Ascending aorta (tissue), 2 donors: ENCODE data around the gene GRAMD4. TPM values are rescaled to one million over a fixed set of nuclear protein-coding genes. Genes with fewer than 3 reads are reported as not detected.
"Not testable (repeated sequence)": the region's sequence is repeated elsewhere in the genome, so short reads cannot be mapped to it uniquely, and the experiment has no call there.

Source experiments
- DNase-seq, 2 donors: peaks; one replicate each; pipeline ENCODE4 v3.0.0-alpha.2; 2019; ENCODE audit warnings: low spot score in 2 of 2
- H3K27ac ChIP-seq, 2 donors: fragments of 200-600 bp; sonication (generic); one replicate each; pipeline ENCODE4 v1.5.1; 2016 to 2017; ENCODE audit warnings: mild to moderate bottlenecking in 1 of 2
- H3K27me3 ChIP-seq: fragments of 200-600 bp; sonication (generic); one replicate; pipeline ENCODE4 v1.5.1; 2017
- H3K36me3 ChIP-seq, 2 donors: fragments of 200-600 bp; sonication (generic); one replicate each; pipeline ENCODE4 v1.5.1; 2016
- H3K4me1 ChIP-seq, 2 donors: fragments of 200-600 bp; sonication (generic); one replicate each; pipeline ENCODE4 v1.5.1; 2016 to 2017; ENCODE audit warnings: mild to moderate bottlenecking in 1 of 2
- H3K4me3 ChIP-seq, 2 donors: fragments of 200-600 bp; sonication (generic); one replicate each; pipeline ENCODE4 v1.5.1; 2016 to 2017; ENCODE audit warnings: mild to moderate bottlenecking in 1 of 2
- H3K9me3 ChIP-seq, 2 donors: fragments of 200-600 bp; sonication (generic); one replicate each; pipeline ENCODE4 v1.5.1; 2016
- intact Hi-C: fragments of 100-400 bp; cut with DNase I; formaldehyde crosslinking; loops from one replicate; pipeline ENCODE4 v1.15.1; 2023
- total RNA-seq: library from RNA; depleted of rRNA; stranded (reverse); fragments of >200 nt; gene quantifications from one replicate; pipeline ENCODE4 v1.1.0, GENCODE V29; 2016
- TF ChIP-seq, protein P1 (sequence below), 3 experiments: fragments of 200-600 bp in 2 of 3; fragments of 450-650 bp in 1 of 3; sonication (generic) in 2 of 3; IDR thresholded peaks; one replicate each; pipeline ENCODE4 v1.5.1; 2016 to 2019; ENCODE audit warnings: antibody characterized with exemption in 3 of 3, mild to moderate bottlenecking in 1 of 3, moderate library complexity in 1 of 3

GRAMD4 gene
- total RNA-seq, 1 donor from 2014 or later: 20.2 TPM

DNA sequence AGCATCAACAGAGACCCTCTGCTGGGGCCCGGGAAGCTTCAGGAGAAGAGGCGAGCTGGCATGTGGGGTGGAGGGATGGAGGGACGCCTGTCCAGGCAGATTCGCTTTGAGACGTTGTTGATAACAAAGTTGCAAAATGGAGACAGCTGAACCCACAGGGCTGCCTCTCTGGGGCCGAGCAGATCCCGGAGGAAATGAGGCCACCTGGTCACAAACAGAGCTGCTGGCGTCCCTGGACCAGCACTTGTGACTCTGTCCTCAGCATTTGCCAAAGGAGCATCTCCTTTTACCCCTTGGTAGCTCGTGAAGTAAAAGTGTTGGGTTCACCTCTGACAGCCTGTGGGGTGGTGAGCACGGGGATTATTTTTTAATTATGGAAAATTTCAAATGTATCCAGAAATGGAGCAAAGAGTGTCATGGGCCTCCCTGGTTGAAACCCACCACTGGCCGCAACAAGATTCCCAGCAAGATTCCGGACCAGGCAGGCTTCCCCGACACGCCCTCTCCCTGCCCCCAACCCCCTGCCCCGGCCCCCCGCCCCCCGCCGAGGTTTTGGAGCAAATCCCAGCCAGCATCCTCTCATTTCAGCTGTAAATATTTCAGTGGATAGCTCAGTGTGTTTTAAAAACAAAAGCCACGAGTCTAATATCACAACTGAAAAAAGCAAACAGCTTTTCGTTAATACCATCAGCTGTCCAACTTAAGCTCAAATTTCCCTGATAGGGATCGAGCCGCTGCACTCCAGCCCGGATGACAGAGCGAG lies 20.3 kb downstream of the GRAMD4 start:
- TF ChIP-seq, protein P1, sequence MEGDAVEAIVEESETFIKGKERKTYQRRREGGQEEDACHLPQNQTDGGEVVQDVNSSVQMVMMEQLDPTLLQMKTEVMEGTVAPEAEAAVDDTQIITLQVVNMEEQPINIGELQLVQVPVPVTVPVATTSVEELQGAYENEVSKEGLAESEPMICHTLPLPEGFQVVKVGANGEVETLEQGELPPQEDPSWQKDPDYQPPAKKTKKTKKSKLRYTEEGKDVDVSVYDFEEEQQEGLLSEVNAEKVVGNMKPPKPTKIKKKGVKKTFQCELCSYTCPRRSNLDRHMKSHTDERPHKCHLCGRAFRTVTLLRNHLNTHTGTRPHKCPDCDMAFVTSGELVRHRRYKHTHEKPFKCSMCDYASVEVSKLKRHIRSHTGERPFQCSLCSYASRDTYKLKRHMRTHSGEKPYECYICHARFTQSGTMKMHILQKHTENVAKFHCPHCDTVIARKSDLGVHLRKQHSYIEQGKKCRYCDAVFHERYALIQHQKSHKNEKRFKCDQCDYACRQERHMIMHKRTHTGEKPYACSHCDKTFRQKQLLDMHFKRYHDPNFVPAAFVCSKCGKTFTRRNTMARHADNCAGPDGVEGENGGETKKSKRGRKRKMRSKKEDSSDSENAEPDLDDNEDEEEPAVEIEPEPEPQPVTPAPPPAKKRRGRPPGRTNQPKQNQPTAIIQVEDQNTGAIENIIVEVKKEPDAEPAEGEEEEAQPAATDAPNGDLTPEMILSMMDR (IDR thresholded peaks at IDR 0.05): no peak
- no peak overlapping the region for H3K27ac ChIP-seq

GRCh38 chr22:46641811-46642266 lies 21.7 kb downstream of the GRAMD4 start:
- no peaks in the 10 kb centered on the region for H3K9me3 ChIP-seq
- no peak overlapping the region for H3K4me3 ChIP-seq
- intact Hi-C loops: no loop called here
- no peaks in the 10 kb centered on the region for H3K27me3 ChIP-seq
- no peak overlapping the region for H3K27ac ChIP-seq
- TF ChIP-seq, protein P1 (IDR thresholded peaks at IDR 0.05): no peak
- H3K4me1 ChIP-seq: no peaks in the 10 kb centered on the region
- DNase-seq: no peak
- H3K36me3 ChIP-seq: no peaks in the 10 kb centered on the region

More for the DNA sequence above, 20.3 kb downstream of the GRAMD4 start:
- H3K4me3 ChIP-seq: no peak overlapping the region
- DNase-seq: no peak
- H3K27me3 ChIP-seq: no peaks in the 10 kb centered on the region
- intact Hi-C loops: no loop called here
- no peaks in the 10 kb centered on the region for H3K4me1 ChIP-seq
- H3K36me3 ChIP-seq: no peaks in the 10 kb centered on the region
- H3K9me3 ChIP-seq: no peaks in the 10 kb centered on the region

DNA sequence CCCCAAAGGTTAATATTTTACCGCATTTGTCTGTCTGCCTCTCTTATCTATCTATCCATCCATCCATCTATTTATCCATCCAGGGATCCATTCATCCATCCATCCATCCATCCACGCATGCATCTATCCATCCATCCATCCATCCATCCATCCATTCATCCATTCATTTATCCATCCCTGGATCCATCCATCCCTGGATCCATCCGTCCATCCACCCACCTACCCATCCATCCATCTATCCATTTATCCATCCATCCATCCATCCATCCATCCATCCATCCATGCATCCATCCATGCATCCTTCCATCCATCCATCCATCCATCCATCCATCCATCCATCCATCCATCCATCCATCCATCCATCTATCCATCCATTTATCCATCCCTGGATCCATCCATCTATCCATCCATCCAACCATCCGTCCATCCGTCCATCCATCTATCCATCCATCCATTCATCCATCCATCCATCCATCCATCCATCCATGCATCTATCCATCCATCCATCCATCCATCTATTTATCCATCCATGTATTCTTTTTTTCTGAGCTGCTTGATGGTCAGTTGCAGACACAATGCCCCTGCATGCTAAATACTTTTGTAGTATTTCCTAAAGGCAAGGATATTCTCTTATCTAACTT lies 22.8 kb downstream of the GRAMD4 start:
- H3K9me3 ChIP-seq, H3K36me3 ChIP-seq, H3K4me1 ChIP-seq, H3K27ac ChIP-seq, H3K4me3 ChIP-seq, DNase-seq, intact Hi-C loops, H3K27me3 ChIP-seq: not testable (repeated sequence)

GRCh38 chr22:46646531-46647215 lies 26.5 kb downstream of the GRAMD4 start:
- Histone ChIP-seq H3K4me1 (peaks cover 0 to 3% of the 10 kb centered on the region in 2 donors), H3K27ac (no peak overlapping the region), H3K27me3 (no peaks in the 10 kb centered on the region), H3K9me3 (no peaks in the 10 kb centered on the region), H3K4me3 (no peak overlapping the region), H3K36me3 (no peaks in the 10 kb centered on the region)
- intact Hi-C loops: no loop called here
- DNase-seq: no peak
- TF ChIP-seq, protein P1 (IDR thresholded peaks at IDR 0.05): no peak

- H3K36me3 ChIP-seq, H3K4me3 ChIP-seq, H3K4me1 ChIP-seq, DNase-seq, H3K27ac ChIP-seq, H3K9me3 ChIP-seq, H3K27me3 ChIP-seq, intact Hi-C loops: not testable (repeated sequence)
Observed at GRCh38 chr22:46648225-46648820, 28.1 kb downstream of the GRAMD4 start.

DNA sequence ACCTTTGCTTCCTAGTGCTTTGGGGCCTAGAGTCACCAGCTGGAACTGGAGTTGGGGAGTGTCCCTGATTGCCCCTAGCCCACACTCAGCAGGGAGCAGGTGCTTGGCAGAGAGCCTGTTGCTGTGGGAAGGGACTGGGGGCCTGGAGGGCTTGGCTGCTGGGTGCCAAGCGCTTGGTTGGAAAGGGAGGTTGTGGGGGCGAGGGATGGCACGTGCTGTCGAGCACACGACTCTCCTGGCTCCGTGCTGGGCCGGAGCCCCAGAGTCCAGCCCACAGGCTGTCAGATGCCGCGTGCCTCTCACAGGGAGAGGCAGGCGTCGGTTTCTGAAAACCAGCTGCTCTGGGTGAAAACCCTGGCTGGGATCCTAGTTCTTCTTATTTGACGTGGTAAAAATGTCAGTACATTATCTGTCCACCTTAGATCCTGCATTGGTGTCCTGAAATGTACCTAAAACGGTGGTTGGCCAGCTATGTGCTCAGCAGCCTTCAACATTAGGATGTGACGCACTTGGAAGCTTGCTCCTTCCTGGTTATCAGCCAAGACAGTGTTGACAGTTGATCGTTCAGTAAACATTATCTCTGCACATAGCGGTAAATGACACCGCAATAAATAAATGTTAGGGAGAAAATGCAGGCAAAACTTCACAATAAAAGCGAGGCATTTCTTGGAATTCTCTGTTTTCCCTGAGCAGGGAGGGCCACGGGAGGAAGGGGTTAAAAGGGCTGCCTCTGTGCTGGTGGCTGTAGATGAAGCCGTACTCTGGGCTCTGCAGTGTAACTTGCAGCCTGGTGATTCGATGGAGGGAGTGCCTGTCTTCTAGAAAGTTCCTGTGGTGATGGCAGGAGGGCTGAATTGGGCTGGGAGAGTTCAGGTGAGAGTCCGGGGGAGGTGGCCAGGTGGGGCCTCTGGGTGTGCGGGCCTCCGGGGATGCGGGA lies 29.2 kb downstream of the GRAMD4 start:
- TF ChIP-seq, protein P1 (IDR thresholded peaks at IDR 0.05): no peak
- H3K36me3 ChIP-seq: no peaks in the 10 kb centered on the region
- no peak for DNase-seq
- intact Hi-C loops: no loop called here
- H3K4me3 ChIP-seq: no peak overlapping the region
- H3K27ac ChIP-seq: no peak overlapping the region
- no peaks in the 10 kb centered on the region for H3K9me3 ChIP-seq
- peaks cover 0 to 3% of the 10 kb centered on the region in 2 donors for H3K4me1 ChIP-seq
- H3K27me3 ChIP-seq: no peaks in the 10 kb centered on the region
